GM21825 (cell line): Measurements from ENCODE around the gene NLRC5.
A peak's percentile ranks its signal among the peaks of the same experiment; 100 is the strongest.

Experiments used
- ATAC-seq: cut with Tn5 transposase; IDR thresholded peaks from one replicate; pipeline ENCODE4 v1.9.1; 2021; ENCODE audit warnings: mild to moderate bottlenecking, moderate library complexity; ENCODE audit not compliant: unreplicated experiment

The NLRC5 gene, protein sequence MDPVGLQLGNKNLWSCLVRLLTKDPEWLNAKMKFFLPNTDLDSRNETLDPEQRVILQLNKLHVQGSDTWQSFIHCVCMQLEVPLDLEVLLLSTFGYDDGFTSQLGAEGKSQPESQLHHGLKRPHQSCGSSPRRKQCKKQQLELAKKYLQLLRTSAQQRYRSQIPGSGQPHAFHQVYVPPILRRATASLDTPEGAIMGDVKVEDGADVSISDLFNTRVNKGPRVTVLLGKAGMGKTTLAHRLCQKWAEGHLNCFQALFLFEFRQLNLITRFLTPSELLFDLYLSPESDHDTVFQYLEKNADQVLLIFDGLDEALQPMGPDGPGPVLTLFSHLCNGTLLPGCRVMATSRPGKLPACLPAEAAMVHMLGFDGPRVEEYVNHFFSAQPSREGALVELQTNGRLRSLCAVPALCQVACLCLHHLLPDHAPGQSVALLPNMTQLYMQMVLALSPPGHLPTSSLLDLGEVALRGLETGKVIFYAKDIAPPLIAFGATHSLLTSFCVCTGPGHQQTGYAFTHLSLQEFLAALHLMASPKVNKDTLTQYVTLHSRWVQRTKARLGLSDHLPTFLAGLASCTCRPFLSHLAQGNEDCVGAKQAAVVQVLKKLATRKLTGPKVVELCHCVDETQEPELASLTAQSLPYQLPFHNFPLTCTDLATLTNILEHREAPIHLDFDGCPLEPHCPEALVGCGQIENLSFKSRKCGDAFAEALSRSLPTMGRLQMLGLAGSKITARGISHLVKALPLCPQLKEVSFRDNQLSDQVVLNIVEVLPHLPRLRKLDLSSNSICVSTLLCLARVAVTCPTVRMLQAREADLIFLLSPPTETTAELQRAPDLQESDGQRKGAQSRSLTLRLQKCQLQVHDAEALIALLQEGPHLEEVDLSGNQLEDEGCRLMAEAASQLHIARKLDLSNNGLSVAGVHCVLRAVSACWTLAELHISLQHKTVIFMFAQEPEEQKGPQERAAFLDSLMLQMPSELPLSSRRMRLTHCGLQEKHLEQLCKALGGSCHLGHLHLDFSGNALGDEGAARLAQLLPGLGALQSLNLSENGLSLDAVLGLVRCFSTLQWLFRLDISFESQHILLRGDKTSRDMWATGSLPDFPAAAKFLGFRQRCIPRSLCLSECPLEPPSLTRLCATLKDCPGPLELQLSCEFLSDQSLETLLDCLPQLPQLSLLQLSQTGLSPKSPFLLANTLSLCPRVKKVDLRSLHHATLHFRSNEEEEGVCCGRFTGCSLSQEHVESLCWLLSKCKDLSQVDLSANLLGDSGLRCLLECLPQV (N-terminal part only)

DNA sequence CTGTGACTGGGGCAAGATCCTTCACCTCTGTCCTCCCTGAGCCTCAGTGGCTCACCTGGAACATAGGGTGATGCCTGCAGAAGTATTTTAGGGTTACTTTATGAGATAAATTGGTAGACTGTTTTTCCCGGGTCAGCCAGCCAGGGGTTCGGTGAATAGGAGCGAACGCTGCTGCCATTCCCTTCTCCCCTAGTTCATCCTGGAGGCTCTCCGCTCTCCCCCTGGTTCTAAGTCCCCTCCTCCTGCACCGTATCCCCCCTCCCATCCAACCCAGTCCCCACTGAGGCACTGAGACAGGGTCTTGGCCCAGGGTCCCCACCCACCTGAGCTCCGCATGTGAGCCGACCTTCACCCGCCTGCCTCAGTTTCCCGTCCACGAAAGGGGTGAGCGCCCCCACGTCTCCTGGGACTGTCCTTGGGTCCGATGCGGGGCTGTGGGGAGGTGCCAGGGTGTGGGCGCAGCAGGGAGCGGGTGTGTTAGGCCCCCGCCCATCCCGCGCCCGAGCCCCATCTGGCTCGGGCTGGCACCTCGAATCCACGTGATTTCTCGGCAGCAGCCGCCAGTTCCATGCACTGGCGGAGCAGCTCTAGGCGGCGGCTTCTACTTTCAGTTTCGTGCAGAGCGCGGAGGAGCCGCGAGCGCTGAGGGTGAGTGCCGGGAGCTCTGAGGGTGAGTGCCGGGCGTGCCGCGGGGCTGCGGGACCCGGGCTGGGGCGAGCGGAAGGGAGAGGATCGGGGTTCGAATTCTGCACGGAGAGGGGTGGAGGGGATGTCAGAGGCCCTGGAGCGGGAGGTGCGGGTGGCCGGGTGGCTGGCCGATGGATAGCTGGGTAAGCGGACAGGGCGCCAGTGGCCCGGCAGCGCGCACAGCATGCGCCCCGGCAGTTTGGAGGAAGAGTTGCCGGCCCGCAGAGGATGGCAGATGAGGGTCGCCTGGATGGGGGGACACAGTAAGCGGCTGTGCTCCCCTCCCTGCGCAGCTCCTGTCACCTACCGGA lies at the start of gene NLRC5:
NLRC5 (plus strand) TSS at position 610 of the 998 bp plus-strand sequence. CDS start 31,156 bp downstream, outside the sequence.
- peak; percentile 67 for ATAC-seq

DNA sequence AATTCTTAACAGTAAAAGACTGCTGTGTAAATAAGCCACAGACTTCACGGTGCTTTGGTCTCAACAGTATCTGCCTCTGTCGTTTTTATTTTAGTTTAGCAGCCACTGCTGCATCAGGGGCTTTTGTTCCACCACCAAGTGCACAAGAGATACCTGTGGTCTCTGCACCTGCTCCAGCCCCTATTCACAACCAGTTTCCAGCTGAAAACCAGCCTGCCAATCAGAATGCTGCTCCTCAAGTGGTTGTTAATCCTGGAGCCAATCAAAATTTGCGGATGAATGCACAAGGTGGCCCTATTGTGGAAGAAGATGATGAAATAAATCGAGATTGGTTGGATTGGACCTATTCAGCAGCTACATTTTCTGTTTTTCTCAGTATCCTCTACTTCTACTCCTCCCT lies 49.6 kb upstream of the NLRC5 start:
- ATAC-seq, result no peak

DNA sequence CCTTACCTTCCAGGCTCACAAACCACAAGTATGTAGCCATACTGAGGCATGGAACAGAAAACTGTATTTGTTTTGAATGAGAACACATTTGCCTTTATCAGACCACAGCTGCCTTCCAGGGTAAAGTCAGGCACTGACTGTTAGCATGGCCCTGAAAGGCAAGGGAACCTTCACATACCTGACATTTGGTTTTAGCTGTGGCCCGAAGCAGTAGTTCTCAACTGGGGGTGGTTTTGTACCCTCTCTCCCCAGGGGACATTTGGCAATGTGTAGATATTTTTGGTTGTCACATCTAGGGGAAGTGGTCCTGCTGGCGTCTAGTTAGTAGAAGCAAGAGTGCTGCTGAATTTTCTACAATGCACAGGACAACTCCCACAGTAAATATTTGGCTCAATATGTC lies 48.3 kb upstream of the NLRC5 start:
- no peak for ATAC-seq

DNA sequence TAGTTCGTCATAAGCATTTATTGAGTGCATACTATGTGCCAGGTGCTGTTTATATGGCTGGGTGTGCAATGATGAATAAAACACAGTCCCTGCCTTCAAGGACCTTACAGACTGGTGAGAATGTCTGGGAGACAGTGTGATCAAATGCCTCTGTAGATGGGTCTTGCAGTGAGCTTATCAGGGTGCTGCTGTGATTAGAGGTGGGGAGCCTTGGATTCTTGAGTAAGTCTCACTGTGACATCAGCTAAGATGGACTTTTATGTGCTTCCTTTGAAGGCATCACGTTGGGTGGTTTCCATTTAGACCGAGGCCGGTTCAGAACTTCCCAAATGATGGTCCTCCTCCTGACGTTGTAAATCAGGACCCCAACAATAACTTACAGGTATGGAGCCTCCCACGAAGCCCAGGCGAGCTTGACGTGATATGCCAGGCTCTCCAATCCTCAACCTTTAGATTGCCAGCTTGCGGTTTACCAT lies 47.5 kb upstream of the NLRC5 start:
- ATAC-seq, result no peak

DNA sequence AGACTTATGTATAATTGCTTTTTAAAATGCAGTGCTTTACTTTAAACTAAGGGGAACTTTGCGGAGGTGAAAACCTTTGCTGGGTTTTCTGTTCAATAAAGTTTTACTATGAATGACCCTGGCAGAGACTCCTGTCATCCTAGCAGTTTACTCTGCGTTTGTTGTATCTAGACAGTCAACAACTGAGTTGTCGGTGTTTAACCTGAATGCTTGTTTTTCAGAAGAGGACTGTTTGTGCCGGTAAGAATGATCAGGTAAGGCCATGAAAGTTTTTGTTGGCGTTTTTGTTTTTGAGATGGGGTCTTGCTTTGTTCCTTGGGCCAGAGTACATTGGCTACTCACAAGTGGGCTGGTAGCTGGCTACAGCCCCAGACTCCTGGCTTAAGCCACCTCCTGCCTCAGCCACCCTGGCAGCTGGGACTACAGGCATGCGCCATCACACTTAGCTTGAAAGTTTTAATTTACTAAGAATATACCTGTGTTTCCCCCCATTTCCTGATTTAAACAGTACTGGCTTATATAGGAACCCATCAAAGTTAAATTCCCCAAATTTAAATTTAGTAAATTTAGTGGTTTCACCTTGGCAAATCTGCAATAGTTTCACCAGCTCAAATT lies 45.5 kb upstream of the NLRC5 start:
- no peak for ATAC-seq

DNA sequence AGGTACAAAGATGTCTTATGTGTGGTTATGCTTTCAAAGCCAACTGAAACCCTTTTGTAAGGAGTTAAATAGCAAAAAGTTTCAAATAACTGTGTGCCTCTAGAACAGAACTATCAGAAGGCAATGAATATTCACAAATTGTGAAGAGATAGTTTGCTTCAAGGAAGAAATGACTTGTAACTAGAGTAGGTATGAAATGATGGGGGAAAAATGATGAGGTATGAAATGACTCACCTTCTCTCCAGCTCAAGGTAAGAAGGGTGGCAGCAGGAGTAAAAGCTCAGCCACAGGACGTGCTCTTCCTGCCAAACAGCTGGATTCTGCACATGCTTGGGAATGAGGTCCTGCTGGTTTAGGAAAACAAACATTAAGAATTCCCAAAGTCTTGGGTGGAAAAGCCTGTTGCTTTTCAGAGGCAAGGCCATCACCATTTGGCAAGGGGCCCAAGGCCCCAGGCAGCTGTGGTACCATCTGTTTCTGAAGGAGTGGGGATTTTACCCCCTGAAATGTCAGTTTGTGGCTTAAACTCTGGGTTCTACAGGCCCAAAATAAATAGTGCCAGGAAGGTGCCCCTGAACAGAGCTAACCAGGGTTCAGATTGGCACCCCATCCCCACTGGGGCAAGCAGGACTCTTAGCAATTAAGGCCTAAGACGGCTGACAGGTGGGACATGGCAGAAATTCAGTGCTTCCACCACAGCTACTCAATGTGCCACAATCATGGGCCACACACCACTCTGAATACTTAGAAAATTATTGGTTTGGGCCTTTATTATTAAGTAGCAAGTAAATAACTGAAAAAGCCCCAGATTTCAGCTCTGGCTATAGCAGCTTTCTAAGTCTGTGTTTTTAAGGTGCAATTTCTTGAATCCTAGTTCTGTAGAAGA lies 44.2 kb upstream of the NLRC5 start:
- peak; percentile 30 for ATAC-seq

DNA sequence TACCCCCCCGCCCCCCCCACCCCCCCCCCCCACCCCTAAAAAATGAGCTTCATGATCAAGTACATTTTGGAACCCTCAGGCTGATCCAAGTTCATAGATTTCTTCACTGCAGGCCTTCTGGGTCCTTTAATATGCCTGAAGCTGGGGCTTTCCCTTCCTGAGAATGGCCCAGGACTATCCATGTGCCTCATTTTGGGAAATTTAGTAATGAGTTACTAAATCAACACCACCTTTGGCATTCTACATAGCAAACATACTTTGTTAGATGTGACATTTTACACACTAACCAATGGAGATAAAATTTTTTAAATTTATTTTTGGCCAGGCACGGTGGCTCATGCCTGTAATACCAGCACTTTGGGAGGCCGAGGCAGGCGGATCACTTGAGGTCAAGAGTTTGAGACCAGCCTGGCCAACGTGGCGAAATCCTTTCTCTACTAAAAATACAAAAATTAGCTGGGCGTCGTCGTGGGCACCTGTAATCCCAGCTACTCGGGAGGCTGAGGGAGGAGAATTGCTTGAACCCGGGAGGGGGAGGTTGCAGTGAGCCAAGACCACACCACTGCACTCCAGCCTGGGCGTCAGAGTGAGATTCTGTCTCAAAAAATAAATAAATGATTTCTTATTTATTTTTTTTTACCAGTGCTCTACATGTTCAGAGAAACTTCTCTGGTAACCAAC lies 43.4 kb upstream of the NLRC5 start:
- ATAC-seq, result no peak

DNA sequence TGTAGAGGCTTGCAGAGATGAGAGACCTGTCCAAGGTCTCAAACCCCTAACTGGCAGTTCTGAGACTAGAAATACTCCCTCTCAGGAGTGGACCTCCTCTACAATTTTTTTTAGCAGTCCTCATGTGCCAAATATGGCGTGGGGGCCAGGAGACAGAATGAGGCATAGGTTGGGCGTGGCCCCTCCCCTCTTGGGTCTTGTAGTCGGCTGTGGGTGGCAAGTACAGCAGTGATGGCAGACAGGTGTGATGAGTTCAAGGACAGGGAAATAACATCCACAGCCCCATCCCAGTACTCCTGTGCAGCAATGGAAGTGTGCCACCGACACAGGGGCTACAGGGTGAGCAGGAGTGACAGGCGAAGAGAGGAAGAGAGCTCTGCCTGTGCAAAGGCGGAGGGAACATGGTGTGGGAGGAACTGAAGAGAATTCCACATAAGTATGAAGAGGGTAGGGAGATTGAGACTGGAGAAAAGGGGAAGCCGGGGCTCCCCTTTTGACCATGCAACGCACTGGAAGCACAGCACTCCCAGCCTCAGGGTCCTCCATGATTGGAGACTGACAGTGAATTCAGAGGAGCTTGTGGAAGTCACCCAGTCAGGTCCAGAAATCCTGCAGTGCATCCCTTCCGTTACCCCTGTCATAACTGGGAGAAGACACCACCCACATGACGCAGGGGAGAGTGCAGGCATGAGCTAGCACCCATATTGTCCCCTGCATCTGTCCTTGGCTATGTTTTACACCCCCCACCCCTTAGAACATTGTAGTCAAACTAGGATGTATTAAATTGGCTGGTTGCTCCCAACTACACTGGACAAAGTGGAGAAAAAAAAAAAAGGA lies 42.4 kb upstream of the NLRC5 start:
- no peak for ATAC-seq

DNA sequence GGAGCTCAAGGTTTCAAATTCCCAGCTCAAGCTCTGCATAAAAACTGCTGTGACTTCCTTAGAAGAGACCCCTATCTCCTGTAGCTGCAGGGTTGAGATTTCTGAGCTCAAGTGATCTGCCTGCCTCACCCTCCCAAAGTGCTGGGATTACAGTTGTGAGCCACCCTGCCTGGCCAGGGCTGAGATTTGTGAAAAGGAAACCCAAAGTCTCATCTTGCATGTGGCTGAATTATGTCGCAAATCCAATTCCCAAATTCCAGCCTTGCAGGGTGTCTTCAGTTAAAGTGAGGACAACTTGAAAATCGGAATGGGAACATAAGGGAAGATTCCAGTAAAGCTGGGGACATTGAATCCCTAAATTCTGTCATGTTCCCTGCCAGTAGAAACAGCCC lies 41.8 kb upstream of the NLRC5 start:
- ATAC-seq, result no peak

DNA sequence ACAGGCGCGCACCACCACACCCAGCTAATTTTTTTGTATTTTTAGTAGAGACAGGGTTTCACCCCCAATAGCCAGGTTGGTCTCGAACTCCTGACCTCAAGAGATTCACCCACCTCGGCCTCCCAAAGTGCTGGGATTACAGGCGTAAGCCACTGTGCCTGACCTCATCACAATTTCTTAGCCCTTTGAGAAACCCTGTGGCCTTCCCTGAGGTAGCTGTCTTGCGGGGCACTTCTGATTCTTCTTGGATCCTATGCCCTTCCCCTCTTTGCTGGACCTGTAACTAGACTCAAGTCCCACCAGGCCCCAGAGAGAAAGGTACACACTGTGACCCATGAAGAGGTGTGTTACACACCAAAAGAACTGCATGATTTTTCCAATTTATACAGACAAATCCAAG lies 41.1 kb upstream of the NLRC5 start:
- ATAC-seq, result no peak

DNA sequence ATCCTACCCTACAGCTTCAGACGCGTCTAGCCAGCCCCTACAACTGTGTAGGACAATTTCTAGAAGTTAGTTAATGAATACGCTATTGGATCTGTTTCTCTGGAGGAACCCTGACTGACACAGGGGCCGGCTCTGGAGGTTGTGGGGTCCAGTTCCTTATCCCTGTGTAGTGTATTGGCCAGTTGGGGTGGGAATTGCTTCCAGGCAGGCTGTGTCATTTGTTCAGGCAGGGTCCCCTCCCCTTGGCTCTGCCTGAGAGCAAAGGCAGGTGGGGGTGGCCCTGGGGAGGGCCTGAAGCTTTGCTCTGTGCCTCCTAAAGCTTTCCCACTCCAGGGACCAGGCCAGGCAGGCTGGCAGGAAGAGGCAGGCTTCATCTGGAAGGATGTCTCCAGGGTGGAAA lies 39.3 kb upstream of the NLRC5 start:
- ATAC-seq, result no peak

DNA sequence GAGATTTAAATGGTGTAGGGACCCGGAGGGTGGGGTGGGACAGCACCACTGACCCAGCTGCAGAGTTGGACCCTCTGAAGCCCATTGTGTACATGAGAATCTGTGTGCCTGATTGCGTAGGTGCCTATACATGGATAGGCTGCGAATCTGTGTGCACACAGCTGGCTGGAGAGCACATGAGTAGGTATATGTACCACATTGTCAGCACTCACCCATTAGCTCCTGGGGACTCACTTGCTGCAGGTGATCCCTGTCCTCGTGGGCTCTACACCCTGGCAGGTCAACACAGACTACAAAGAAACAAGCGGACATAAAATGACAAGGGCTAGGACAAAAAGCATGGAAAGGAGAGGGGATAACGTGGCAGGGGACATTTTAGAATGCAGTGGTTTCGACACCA lies 38.9 kb upstream of the NLRC5 start:
- no peak for ATAC-seq

DNA sequence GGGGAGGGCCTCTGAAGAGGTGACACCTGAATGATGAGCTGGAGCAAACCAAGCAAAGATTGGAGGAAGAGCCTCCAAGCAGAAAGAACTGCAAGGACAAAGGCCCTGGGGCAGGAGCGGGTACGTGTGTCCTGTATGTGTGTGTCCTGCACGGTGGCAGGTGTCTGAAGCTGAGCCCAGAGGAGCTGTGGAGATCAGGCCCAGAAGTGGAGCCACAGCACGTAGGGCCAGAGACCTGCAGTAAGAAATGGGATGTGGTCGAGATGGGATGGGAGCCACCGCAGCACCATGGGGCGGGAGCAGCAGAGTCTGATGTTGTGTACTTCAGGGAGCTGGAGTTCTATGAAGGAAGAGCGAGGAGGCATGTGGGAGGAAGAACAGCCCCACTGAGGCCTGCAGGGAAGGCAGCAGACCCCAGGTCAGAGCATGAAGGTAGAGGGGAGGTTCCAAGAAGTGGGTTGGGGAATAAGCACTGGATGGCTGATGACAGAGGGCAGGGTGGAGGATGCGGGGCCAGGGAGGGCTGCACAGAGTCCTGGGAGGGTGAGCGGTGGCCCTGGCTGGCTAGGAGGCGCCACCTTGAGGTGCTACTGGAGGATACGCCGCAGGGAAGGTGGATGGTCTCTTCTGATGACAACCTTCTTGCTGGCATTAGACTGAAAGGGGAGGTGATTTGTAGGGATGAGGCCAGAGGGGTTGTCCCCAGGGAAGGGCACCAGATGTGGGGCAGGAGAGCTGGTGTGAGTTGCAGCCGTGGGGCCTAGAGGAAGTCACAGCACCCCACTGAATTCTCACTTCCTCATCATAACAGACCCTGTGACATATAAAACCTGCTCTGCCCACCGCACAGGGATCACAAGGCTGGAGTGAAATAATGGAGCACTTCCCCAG lies 38.2 kb upstream of the NLRC5 start:
- peak; percentile 49 for ATAC-seq

DNA sequence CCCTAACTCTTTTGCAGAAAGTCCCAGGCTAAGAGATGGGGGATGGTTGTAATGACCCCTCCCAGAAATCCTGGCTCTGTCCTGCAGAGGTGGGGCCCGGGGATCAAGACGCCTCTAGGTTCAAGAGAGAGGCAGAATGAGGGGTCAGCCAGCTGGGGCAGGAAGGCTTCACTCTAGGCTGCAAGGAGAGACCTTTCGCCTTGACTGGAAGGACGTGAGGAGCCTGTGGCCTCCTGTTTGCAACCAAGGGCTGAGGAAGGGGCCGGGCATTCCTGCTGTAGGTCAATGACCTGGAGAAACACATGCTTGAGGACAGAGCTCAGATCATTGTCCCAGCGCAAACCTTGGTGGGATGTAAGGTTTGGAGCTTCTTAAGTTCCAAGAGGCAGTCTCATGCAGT lies 36.4 kb upstream of the NLRC5 start:
- no peak for ATAC-seq

DNA sequence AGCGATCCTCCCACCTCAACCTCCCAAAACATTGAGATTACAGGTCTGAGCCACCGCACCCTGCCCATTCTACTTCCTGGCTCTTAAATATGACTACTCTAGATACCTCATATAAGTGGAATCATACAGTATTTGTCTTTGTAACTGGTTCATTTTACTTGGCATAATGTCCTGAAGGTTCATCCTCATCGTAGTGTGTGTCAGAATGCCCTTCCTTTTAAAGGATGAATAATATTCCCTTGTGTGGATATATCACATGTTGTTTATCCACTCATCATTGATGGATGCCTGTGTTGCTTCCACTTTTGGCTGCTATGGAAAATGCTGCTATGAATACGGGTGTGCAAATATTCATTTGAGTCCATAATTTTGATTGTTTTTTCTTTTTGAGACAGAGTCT lies 33.3 kb upstream of the NLRC5 start:
- no peak for ATAC-seq

DNA sequence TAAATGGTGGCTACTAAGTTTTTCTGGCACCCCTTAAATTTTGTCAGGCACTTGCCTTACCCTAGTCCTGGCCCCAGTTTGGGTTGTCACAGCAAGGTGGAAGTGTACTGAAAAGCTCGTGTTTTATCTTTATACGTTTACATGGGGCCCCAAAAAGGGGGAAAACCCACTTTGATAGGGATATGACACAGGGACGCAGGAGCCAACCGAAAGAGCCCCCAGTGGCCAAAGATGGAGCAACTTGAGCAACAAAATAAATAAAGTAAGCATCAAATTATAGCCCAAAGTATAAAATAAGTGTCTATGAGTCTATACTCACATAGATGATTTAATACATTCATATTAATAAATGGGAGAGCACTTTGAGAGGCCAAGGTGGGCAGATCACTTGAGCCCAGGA lies 32.6 kb upstream of the NLRC5 start:
- no peak for ATAC-seq
